ENCODE measurements around the gene RPA1.

DNA sequence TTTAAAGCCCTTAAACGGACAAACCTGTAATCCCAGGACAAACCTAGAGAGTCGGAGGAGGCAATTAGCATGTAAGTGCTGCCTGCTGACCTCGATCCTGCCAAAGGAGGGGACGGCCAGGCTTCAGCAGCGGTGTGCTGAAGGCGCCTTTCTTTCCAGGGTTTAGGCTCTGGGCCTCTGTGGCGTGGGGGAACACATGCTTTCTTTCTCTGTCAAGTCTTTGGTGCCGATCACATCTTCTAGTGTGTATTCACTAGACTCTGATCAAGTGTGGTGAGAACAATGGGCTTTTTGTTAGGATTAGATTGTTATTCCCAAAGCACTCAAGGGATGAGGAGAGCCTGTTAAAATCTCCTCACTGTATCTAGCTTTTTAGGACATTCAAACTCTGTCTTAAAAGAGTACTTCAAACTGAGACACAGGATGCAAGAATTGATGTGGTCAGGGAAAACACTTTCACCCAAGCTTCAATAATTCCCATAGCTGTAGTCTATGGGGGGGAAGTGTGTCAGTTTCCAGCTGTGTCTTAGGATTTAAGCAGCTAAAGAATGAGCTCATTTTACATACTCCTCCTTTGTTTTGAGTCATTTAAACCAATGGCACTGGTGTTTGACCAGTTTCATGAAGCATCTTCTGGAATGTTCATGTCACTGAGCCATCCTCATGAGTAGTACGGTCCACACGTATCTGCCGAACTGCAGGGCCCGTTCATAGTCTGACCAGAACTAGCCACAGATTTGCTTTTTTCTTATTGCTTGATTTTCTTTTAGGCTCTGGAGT, 51.2 kb downstream of the RPA1 start:
- TF ChIP-seq, protein P1, sequence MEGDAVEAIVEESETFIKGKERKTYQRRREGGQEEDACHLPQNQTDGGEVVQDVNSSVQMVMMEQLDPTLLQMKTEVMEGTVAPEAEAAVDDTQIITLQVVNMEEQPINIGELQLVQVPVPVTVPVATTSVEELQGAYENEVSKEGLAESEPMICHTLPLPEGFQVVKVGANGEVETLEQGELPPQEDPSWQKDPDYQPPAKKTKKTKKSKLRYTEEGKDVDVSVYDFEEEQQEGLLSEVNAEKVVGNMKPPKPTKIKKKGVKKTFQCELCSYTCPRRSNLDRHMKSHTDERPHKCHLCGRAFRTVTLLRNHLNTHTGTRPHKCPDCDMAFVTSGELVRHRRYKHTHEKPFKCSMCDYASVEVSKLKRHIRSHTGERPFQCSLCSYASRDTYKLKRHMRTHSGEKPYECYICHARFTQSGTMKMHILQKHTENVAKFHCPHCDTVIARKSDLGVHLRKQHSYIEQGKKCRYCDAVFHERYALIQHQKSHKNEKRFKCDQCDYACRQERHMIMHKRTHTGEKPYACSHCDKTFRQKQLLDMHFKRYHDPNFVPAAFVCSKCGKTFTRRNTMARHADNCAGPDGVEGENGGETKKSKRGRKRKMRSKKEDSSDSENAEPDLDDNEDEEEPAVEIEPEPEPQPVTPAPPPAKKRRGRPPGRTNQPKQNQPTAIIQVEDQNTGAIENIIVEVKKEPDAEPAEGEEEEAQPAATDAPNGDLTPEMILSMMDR (conservative IDR thresholded peaks at IDR 0.05; ENCODE audit: low read depth, low read length) = no peak
- TF ChIP-seq MXI1 (IDR thresholded peaks at IDR 0.05; ENCODE audit: borderline replicate concordance, low read depth, low read length) (no peak), POLR2A (IDR thresholded peaks at IDR 0.05; ENCODE audit: low read depth, low read length) (no peak), FOS (IDR thresholded peaks at IDR 0.05; ENCODE audit: low read depth, low read length) (no peak), CEBPB (IDR thresholded peaks at IDR 0.05; ENCODE audit: low read depth, low read length) (no peak), MAZ (IDR thresholded peaks at IDR 0.05; ENCODE audit: borderline replicate concordance, low read depth, low read length) (no peak), RAD21 (IDR thresholded peaks at IDR 0.05; ENCODE audit: low read length) (no peak), SMC3 (IDR thresholded peaks at IDR 0.05; ENCODE audit: low read depth, low read length) (no peak), RFX5 (IDR thresholded peaks at IDR 0.05; ENCODE audit: low read depth, low read length) (no peak), CHD1 (IDR thresholded peaks at IDR 0.05; ENCODE audit: low read depth, low read length) (no peak)
- TF ChIP-seq, protein P2, sequence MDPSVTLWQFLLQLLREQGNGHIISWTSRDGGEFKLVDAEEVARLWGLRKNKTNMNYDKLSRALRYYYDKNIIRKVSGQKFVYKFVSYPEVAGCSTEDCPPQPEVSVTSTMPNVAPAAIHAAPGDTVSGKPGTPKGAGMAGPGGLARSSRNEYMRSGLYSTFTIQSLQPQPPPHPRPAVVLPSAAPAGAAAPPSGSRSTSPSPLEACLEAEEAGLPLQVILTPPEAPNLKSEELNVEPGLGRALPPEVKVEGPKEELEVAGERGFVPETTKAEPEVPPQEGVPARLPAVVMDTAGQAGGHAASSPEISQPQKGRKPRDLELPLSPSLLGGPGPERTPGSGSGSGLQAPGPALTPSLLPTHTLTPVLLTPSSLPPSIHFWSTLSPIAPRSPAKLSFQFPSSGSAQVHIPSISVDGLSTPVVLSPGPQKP (IDR thresholded peaks at IDR 0.05; ENCODE audit: borderline replicate concordance, low read depth, low read length) = no peak

Data from IMR-90 (cell line).